Umbilical cord (tissue), 2 donors: ENCODE measurements around the gene FEV. TPM values are rescaled to one million over a fixed set of nuclear protein-coding genes. Genes with fewer than 3 reads are reported as not detected.
"Not testable (repeated sequence)": the region's sequence is repeated elsewhere in the genome, so short reads cannot be mapped to it uniquely, and the experiment has no call there.

Experiments used
- DNase-seq: peaks from one replicate; pipeline ENCODE4 v3.0.0-alpha.2; 2015; ENCODE audit warnings: low spot score
- total RNA-seq: library from RNA; depleted of rRNA; stranded (reverse); fragments of >200 nt; gene quantifications from one replicate; pipeline ENCODE4 v1.2.3, GENCODE V29; 2014; ENCODE audit warnings: low replicate concordance; ENCODE audit not compliant: insufficient read depth

Gene FEV
- total RNA-seq, 1 donor from 2014 or later, result not detected

GRCh38 chr2:218944759-218945404 is 40.1 kb downstream of the FEV start:
- DNase-seq, result no peak

- DNase-seq, result not testable (repeated sequence)
Observed at GRCh38 chr2:218931751-218932150, 53.2 kb downstream of the FEV start.

Other genes with a start within 250 kb of the FEV start
- 13.2 TPM for gene CYP27A1, start 203.0 kb downstream of the FEV start, total RNA-seq
- not detected for gene PRKAG3, start 153.4 kb downstream of the FEV start, total RNA-seq
- 3.9 TPM for gene WNT6, start 125.4 kb downstream of the FEV start, total RNA-seq
- gene WNT10A, start 104.3 kb downstream of the FEV start, total RNA-seq, result 3.6 TPM
- not detected for gene CDK5R2, start 25.5 kb downstream of the FEV start, total RNA-seq
- gene CRYBA2, start 8.2 kb upstream of the FEV start, total RNA-seq, result not detected
- gene CFAP65, start 56.3 kb upstream of the FEV start, total RNA-seq, result 2.9 TPM
- not detected for gene IHH, start 75.7 kb upstream of the FEV start, total RNA-seq
- 13.0 TPM for gene NHEJ1, start 175.6 kb upstream of the FEV start, total RNA-seq
- gene SLC23A3, start 184.8 kb upstream of the FEV start, total RNA-seq, result not detected
- 20.5 TPM for gene CNPPD1, start 191.7 kb upstream of the FEV start, total RNA-seq
- gene RETREG2, start 193.1 kb upstream of the FEV start, total RNA-seq, result 40.9 TPM
- gene ZFAND2B, start 221.6 kb upstream of the FEV start, total RNA-seq, result 20.5 TPM
- 34.2 TPM for gene ABCB6, start 233.8 kb upstream of the FEV start, total RNA-seq
- gene ATG9A, start 244.5 kb upstream of the FEV start, total RNA-seq, result 83.3 TPM
- gene ANKZF1, start 244.6 kb upstream of the FEV start, total RNA-seq, result 27.9 TPM